Ureter (tissue), 1 donor: ENCODE measurements around the gene NR2F1-AS1. TPM values are rescaled to one million over a fixed set of nuclear protein-coding genes. Genes with fewer than 3 reads are reported as not detected.
A peak's percentile ranks its signal among the peaks of the same experiment; 100 is the strongest.

Source experiments
- DNase-seq: peaks from one replicate; pipeline ENCODE4 v3.0.0-alpha.2; 2020; ENCODE audit warnings: low spot score
- total RNA-seq: library from RNA; stranded (reverse); gene quantifications from one replicate; pipeline ENCODE4 v1.2.4, GENCODE V29; 2023
- donor health status: DM: yes; HTN: yes; CAD: no.

Gene NR2F1-AS1
- total RNA-seq, 1 donor from 2014 or later: 18.8 TPM

GRCh38 chr5:93589152-93589828 lies 8.3 kb upstream of the NR2F1-AS1 start:
- DNase-seq: no peak

GRCh38 chr5:93588352-93589151 lies 7.5 kb upstream of the NR2F1-AS1 start:
- no peak for DNase-seq

- no peak for DNase-seq
Measured at GRCh38 chr5:93587597-93588351, 6.8 kb upstream of the NR2F1-AS1 start.

- DNase-seq: no peak
Measured at GRCh38 chr5:93586736-93587596, 5.9 kb upstream of the NR2F1-AS1 start.

- DNase-seq: no peak
Measured at GRCh38 chr5:93585767-93586385, 4.9 kb upstream of the NR2F1-AS1 start.

GRCh38 chr5:93585041-93585766 lies 4.2 kb upstream of the NR2F1-AS1 start:
- DNase-seq: no peak

- DNase-seq: no peak
Measured at GRCh38 chr5:93584596-93585040, 3.6 kb upstream of the NR2F1-AS1 start.

- no peak for DNase-seq
Measured at GRCh38 chr5:93583768-93584595, 3.0 kb upstream of the NR2F1-AS1 start.

- no peak for DNase-seq
Measured at GRCh38 chr5:93583439-93583767, 2.4 kb upstream of the NR2F1-AS1 start.

- peak; percentile 85 for DNase-seq
Measured at GRCh38 chr5:93582677-93583438, 1.8 kb upstream of the NR2F1-AS1 start, which contains the start of gene NR2F1. Gene NR2F1, plus strand, starts transcription at chr5:93583222. Its CDS starts 1,802 bp downstream, at chr5:93585024.

GRCh38 chr5:93582167-93582462 lies 1.1 kb upstream of the NR2F1-AS1 start:
- no peak for DNase-seq

GRCh38 chr5:93580063-93580926 lies 724 bp downstream of the NR2F1-AS1 start:
- DNase-seq: no peak

GRCh38 chr5:93579692-93580062 lies 1.3 kb downstream of the NR2F1-AS1 start:
- no peak for DNase-seq

- DNase-seq: peak; percentile 81
Measured at GRCh38 chr5:93578813-93579691, 2.0 kb downstream of the NR2F1-AS1 start.

- no peak for DNase-seq
Measured at GRCh38 chr5:93577854-93578812, 2.9 kb downstream of the NR2F1-AS1 start.
